ENCODE results near the gene MAGEB5.
"Not testable (repeated sequence)": the region's sequence is repeated elsewhere in the genome, so short reads cannot be mapped to it uniquely, and the experiment has no call there.

The MAGEB5 gene

GRCh38 chrX:26215869-26216268, at the start of gene MAGEB5:
MAGEB5 (plus strand) TSS chrX:26216169; CDS start chrX:26217302, 1,133 bp downstream.
- DNase-seq (ENCODE audit: low read depth in 4 of 4, low spot score in 1 of 4) = no peak

GRCh38 chrX:26192204-26192603, 23.8 kb upstream of the MAGEB5 start, which contains the start of gene MAGEB6:
MAGEB6 (plus strand) TSS chrX:26192440; CDS start chrX:26193847, 1,407 bp downstream.
- no peak for DNase-seq (ENCODE audit: low read depth in 4 of 4, low spot score in 1 of 4)

- DNase-seq (ENCODE audit: low read depth in 4 of 4, low spot score in 1 of 4) = no peak
Observed at GRCh38 chrX:26203561-26203960, 12.4 kb upstream of the MAGEB5 start.

GRCh38 chrX:26204717-26205116, 11.3 kb upstream of the MAGEB5 start:
- not testable (repeated sequence) for DNase-seq (ENCODE audit: low read depth in 4 of 4, low spot score in 1 of 4)

GRCh38 chrX:26208012-26208411, 8.0 kb upstream of the MAGEB5 start:
- DNase-seq (ENCODE audit: low read depth in 4 of 4, low spot score in 1 of 4) = no peak

GRCh38 chrX:26219351-26219750, 3.4 kb downstream of the MAGEB5 start:
- DNase-seq (ENCODE audit: low read depth in 4 of 4, low spot score in 1 of 4) = no peak

GRCh38 chrX:26234177-26234576, 18.2 kb downstream of the MAGEB5 start:
- DNase-seq (ENCODE audit: low read depth in 4 of 4, low spot score in 1 of 4) = no peak

GRCh38 chrX:26253526-26253925, 37.6 kb downstream of the MAGEB5 start:
- DNase-seq (ENCODE audit: low read depth in 4 of 4, low spot score in 1 of 4) = no peak

- no peak for DNase-seq (ENCODE audit: low read depth in 4 of 4, low spot score in 1 of 4)
Observed at GRCh38 chrX:26254436-26254835, 38.5 kb downstream of the MAGEB5 start.

- no peak for DNase-seq (ENCODE audit: low read depth in 4 of 4, low spot score in 1 of 4)
Observed at GRCh38 chrX:26262121-26262523, 46.2 kb downstream of the MAGEB5 start.

Measured in stimulated activated CD4-positive, alpha-beta T cell treated with anti-CD3 and anti-CD28 coated beads, Interleukin-1b, Interleukin-23, amount 100 ng/mL, for 24 hours (primary cell).